Colonic mucosa (tissue), 4 donors: ENCODE measurements around the gene AP3S2. TPM values are rescaled to one million over a fixed set of nuclear protein-coding genes. Genes with fewer than 3 reads are reported as not detected.

Experiments
- DNase-seq: peaks from one replicate; pipeline ENCODE4 v3.0.0-alpha.2; 2020
- H3K27ac ChIP-seq: fragments of 200-600 bp; one replicate; pipeline ENCODE4 v1.8.0; 2021
- H3K27me3 ChIP-seq: fragments of 200-600 bp; one replicate; pipeline ENCODE4 v1.8.0; 2021
- H3K36me3 ChIP-seq: fragments of 200-600 bp; one replicate; pipeline ENCODE4 v1.8.0; 2021
- H3K4me1 ChIP-seq: fragments of 200-600 bp; one replicate; pipeline ENCODE4 v1.8.0; 2021; ENCODE audit warnings: mild to moderate bottlenecking
- H3K4me3 ChIP-seq: fragments of 200-600 bp; one replicate; pipeline ENCODE4 v1.8.0; 2021
- H3K9ac ChIP-seq, 2 donors: one replicate each; pipeline ENCODE4 v1.7.0; 2013; ENCODE audit warnings: control low read depth in 2 of 2, low read depth in 2 of 2, low read length in 2 of 2
- H3K9me3 ChIP-seq: fragments of 200-600 bp; one replicate; pipeline ENCODE4 v1.8.0; 2021
- CTCF ChIP-seq: fragments of 200-600 bp; IDR thresholded peaks from one replicate; pipeline ENCODE4 v1.8.0; 2022; ENCODE audit warnings: antibody characterized with exemption, mild to moderate bottlenecking
- intact Hi-C: fragments of 100-400 bp; cut with DNase I; formaldehyde crosslinking; loops from one replicate; pipeline ENCODE4 v1.14.1; 2022
- total RNA-seq, 2 donors: library from RNA; stranded (reverse); fragmentation: NEBNext Ultra II Directional in 1 of 2; extraction: Animal tissue kit (Norgen Biotek cat#: 25700) in 1 of 2; gene quantifications; one replicate each; pipeline ENCODE4 v1.2.1, GENCODE V29; 2021
- donor health status: healthy.
- donor health status: DM: no; HTN: no; CAD: no.
- donor health status: DM: no; HTN: no; CAD: no.

AP3S2 gene
- total RNA-seq, 2 donors from 2014 or later = 44.5 to 48.6 TPM

DNA sequence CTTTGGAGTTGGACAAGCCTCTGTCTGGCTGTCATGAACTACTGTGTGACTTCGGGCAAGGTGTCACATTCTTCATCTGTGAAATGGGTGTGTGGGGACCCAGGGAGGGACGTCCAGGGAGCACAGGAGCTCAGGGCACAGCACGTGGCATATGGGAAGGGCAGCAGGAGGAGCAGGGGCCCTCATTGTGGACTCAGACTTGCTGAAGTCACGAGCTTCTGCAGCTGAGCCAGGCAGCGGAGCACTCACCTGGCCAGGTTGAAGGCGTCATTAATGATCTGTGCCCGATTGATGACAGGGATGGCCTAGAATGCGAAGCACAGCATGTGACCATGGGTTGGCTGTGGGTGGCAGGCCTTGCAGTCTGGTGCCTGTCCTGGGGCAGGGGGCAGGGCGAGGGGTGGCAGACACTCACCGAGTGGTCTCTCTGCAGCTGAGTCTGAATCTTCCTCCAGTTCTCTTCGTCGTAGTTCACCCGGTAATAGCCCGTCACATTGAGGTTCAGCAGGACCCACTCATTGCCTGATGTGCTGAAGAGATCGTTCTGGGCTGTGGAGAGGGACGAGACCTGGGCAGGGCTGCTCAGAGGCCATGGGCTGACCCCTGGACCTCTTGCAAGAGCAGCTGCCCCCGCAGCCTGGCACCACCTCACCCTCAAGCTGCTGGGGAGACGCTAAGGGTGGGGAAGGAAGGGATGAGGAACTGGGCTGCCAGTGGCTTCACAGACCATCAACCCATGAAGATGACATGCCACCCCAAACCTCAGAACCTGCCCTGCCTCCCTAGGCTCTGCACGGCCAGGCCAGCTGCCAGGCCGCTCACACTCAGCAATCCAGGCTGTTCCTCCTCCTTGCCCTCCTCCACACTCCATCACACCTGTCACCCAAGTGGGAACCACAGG lies 94.5 kb downstream of the AP3S2 start:
- Histone ChIP-seq H3K4me3 (no peak overlapping the region), H3K27ac (no peak overlapping the region), H3K9ac (no peak overlapping the region), H3K9me3 (no peaks in the 10 kb centered on the region), H3K36me3 (no peaks in the 10 kb centered on the region), H3K4me1 (no peaks in the 10 kb centered on the region), H3K27me3 (no peaks in the 10 kb centered on the region)
- intact Hi-C loops = no loop called here
- no peak for DNase-seq
- no peak for TF ChIP-seq CTCF

DNA sequence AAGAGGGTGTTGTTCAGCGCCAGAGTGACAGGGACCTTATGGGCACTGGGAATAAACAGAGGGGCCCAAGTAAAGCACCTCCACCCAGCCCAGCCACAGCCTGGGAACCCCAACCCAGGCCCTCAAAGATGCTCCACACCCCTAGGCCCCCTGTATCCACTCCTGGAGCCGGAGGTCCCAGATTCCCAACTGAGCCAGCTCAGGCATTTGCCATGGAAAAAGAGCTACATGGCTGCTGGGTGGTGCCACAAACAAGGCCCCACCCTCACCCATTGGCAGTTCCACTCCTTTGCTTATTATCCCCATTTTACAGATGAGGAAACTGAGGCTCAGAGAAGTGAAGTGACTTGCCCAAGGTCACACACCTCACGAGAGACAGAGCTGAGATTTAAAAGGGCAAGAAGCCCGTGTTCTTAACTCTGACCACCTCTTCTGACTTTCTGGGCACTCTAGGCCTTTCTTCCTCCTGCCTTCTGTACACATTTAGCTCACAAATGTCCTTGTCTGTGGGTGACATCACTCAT lies 96.1 kb downstream of the AP3S2 start:
- no peak for TF ChIP-seq CTCF
- Histone ChIP-seq H3K4me3 (no peak overlapping the region), H3K36me3 (no peaks in the 10 kb centered on the region), H3K27me3 (no peaks in the 10 kb centered on the region), H3K9me3 (no peaks in the 10 kb centered on the region), H3K4me1 (no peaks in the 10 kb centered on the region), H3K9ac (no peak overlapping the region), H3K27ac (no peak overlapping the region)
- DNase-seq = no peak
- intact Hi-C loops = no loop called here

GRCh38 chr15:89795996-89796395 lies 97.8 kb downstream of the AP3S2 start:
- Histone ChIP-seq H3K4me1 (no peaks in the 10 kb centered on the region), H3K9me3 (no peaks in the 10 kb centered on the region), H3K27me3 (no peaks in the 10 kb centered on the region), H3K27ac (no peak overlapping the region), H3K9ac (no peak overlapping the region), H3K4me3 (no peak overlapping the region), H3K36me3 (no peaks in the 10 kb centered on the region)
- TF ChIP-seq CTCF = no peak
- DNase-seq = no peak
- intact Hi-C loops = no loop called here

GRCh38 chr15:89794627-89795241 lies 99.1 kb downstream of the AP3S2 start:
- no peaks in the 10 kb centered on the region for H3K9me3 ChIP-seq
- intact Hi-C loops = no loop called here
- TF ChIP-seq CTCF = no peak
- H3K27me3 ChIP-seq = no peaks in the 10 kb centered on the region
- H3K4me1 ChIP-seq = no peaks in the 10 kb centered on the region
- H3K27ac ChIP-seq = no peak overlapping the region
- DNase-seq = no peak
- no peak overlapping the region for H3K4me3 ChIP-seq
- no peaks in the 10 kb centered on the region for H3K36me3 ChIP-seq
- H3K9ac ChIP-seq = no peak overlapping the region

GRCh38 chr15:89792106-89792805 lies 101.5 kb downstream of the AP3S2 start:
- Histone ChIP-seq H3K4me1 (no peaks in the 10 kb centered on the region), H3K4me3 (no peak overlapping the region), H3K9me3 (no peaks in the 10 kb centered on the region), H3K9ac (no peak overlapping the region), H3K27ac (no peak overlapping the region), H3K36me3 (no peaks in the 10 kb centered on the region), H3K27me3 (no peaks in the 10 kb centered on the region)
- TF ChIP-seq CTCF = no peak
- intact Hi-C loops = no loop called here
- no peak for DNase-seq
